ENCODE data around the gene UCP1. TPM values are rescaled to one million over a fixed set of nuclear protein-coding genes. Genes with fewer than 3 reads are reported as not detected.

Gene UCP1
- total and polyA plus RNA-seq, 2 experiments from 2014 or later: not detected

DNA sequence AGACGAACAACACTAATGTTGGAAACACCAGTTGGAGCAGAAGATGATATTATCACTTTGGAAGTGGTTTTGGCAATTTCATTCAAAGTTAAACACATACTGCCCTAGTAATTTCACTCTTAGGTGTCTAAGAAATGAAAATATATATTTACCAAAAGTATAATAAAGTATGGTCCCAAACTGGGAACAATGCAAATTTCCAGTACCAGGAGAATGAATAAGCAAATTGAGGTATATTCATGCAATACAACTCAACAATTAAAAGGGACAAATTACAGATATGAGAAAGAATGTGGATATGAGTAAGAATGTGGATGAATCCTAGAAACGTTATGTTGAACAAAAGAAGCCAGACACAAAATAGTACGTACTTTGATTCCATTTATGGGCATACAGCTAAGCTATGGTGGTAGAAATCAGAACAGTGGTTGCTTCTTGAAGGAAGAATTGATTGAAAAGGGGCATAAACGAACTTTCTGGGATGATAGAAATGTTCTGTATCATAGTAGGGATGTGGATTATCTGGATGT, 34.7 kb downstream of the UCP1 start:
- H3K79me2 ChIP-seq: no peaks in the 10 kb centered on the region
- H3K4me3 ChIP-seq: no peak overlapping the region
- TF ChIP-seq EZH2 (IDR thresholded peaks at IDR 0.05; ENCODE audit: borderline replicate concordance): no peak
- TF ChIP-seq, protein P1, sequence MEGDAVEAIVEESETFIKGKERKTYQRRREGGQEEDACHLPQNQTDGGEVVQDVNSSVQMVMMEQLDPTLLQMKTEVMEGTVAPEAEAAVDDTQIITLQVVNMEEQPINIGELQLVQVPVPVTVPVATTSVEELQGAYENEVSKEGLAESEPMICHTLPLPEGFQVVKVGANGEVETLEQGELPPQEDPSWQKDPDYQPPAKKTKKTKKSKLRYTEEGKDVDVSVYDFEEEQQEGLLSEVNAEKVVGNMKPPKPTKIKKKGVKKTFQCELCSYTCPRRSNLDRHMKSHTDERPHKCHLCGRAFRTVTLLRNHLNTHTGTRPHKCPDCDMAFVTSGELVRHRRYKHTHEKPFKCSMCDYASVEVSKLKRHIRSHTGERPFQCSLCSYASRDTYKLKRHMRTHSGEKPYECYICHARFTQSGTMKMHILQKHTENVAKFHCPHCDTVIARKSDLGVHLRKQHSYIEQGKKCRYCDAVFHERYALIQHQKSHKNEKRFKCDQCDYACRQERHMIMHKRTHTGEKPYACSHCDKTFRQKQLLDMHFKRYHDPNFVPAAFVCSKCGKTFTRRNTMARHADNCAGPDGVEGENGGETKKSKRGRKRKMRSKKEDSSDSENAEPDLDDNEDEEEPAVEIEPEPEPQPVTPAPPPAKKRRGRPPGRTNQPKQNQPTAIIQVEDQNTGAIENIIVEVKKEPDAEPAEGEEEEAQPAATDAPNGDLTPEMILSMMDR (IDR thresholded peaks at IDR 0.05; ENCODE audit: poor library complexity): no peak
- TF ChIP-seq EZH2phosphoT487 (IDR thresholded peaks at IDR 0.05; ENCODE audit: low read depth, severe bottlenecking, unreplicated experiment): no peak
- no peak overlapping the region for H3K4me2 ChIP-seq
- no peaks in the 10 kb centered on the region for H3K9me2 ChIP-seq (replicated peaks; ENCODE audit: insufficient read depth)
- WGBS (ENCODE audit: low lambda C conversion rate, missing lambda C conversion rate): 92% methylated on average over 4 of the region's 4 CpGs
- no peaks in the 10 kb centered on the region for H3K27me3 ChIP-seq
- H3K27ac ChIP-seq: no peak overlapping the region
- DNase-seq (ENCODE audit: low spot score): no peak
- H3K36me3 ChIP-seq (replicated peaks; ENCODE audit: insufficient read depth, low read depth): no peaks in the 10 kb centered on the region
- no peak overlapping the region for H2AFZ ChIP-seq
- H4K20me1 ChIP-seq (ENCODE audit: insufficient read depth, poor library complexity, severe bottlenecking): no peaks in the 10 kb centered on the region
- H3K9me3 ChIP-seq (ENCODE audit: low read depth): no peaks in the 10 kb centered on the region
- H3K4me1 ChIP-seq (ENCODE audit: insufficient read depth): no peaks in the 10 kb centered on the region

DNA sequence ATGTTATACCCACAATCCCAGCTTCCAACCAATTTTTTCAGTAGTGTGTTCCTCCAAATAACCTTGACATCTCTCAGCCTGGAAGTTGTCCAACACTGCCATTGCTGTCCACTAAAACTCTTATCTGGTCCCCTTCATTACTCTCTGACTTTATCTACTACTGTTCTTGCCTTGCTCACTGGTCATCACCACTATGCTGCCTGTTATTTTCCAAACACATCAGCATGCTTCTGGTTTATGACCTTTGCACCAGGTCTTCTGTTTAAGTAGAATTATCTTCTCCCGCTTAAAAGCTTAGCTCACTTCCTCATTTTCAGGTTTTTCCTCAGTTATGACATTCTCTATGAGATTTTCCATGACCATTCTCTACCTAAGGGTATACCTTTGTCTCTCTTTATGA, 39.3 kb downstream of the UCP1 start:
- H3K27me3 ChIP-seq: no peaks in the 10 kb centered on the region
- TF ChIP-seq EZH2 (IDR thresholded peaks at IDR 0.05; ENCODE audit: borderline replicate concordance) (no peak), EZH2phosphoT487 (IDR thresholded peaks at IDR 0.05; ENCODE audit: low read depth, severe bottlenecking, unreplicated experiment) (no peak)
- TF ChIP-seq, protein P1 (IDR thresholded peaks at IDR 0.05; ENCODE audit: poor library complexity): no peak
- H3K79me2 ChIP-seq: peaks cover 17% of the 10 kb centered on the region
- H3K4me2 ChIP-seq: no peak overlapping the region
- H3K27ac ChIP-seq: peak overlapping the region; percentile 50
- no peaks in the 10 kb centered on the region for H4K20me1 ChIP-seq (ENCODE audit: insufficient read depth, poor library complexity, severe bottlenecking)
- no peak overlapping the region for H2AFZ ChIP-seq
- peaks cover 5% of the 10 kb centered on the region for H3K4me1 ChIP-seq (ENCODE audit: insufficient read depth)
- no peaks in the 10 kb centered on the region for H3K9me2 ChIP-seq (replicated peaks; ENCODE audit: insufficient read depth)
- H3K36me3 ChIP-seq (replicated peaks; ENCODE audit: insufficient read depth, low read depth): no peaks in the 10 kb centered on the region
- WGBS (ENCODE audit: low lambda C conversion rate, missing lambda C conversion rate): 33% methylated on average over 1 of the region's 1 CpG
- no peak overlapping the region for H3K4me3 ChIP-seq
- peak; percentile 24 for DNase-seq (ENCODE audit: low spot score)
- H3K9me3 ChIP-seq (ENCODE audit: low read depth): no peaks in the 10 kb centered on the region

DNA sequence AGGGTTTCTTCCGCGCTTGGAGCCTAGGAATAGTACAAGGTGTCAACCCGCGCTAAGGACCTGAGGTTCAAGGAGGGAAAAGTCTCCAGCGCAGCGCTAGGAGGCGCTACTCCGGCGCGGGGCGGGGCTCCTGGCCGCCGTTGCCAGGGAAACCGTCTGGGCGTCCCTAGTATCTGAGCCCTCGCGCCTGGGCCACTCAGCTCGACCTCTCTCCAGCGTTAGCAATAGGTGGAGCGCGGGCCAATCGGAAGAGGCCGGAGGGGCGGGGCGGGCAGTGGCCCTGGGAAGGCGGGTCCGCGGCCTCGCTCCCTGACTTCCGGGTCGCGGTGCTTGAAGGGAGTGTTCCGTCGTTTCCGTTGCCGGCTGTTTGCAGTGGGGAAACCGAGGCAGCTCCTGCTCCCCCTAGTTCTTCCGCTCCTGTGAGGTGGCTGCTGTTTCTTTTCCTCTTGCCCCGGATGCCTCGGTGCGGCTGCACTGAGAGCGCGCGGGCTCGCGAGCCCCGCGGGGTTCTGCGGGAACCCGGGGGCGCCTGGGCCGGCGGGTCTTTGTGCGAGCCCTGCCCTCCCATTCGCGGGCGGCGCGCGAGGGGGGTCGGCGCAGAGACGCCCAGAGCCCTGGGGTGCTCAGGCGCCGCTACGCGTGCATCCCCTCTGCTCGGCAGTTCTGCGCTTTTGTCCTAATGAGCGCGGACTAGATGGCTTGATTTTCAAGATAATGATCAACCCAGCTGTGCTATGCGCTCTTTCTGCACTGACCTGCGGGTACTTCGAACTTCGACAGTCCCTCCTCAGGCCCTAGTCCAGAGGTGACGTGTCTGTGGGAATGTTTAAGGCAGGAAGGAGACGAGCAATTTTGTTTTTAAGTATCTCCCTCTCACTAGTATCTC, 44.7 kb downstream of the UCP1 start, which contains the start of gene ELMOD2:
ELMOD2 (plus strand) TSS at position 312 of the 886 bp plus-strand sequence. CDS start 1,261 bp downstream, outside the sequence.
- H3K9me3 ChIP-seq (ENCODE audit: low read depth): no peaks in the 10 kb centered on the region
- peaks cover 17% of the 10 kb centered on the region for H3K79me2 ChIP-seq
- DNase-seq (ENCODE audit: low spot score): peak; percentile 99
- 1% methylated on average over 70 of the region's 77 CpGs for WGBS (ENCODE audit: low lambda C conversion rate, missing lambda C conversion rate)
- peak within 1 kb of the TSS; percentile 34 for H3K4me3 ChIP-seq
- H3K4me1 ChIP-seq (ENCODE audit: insufficient read depth): peaks cover 5% of the 10 kb centered on the region
- H3K27me3 ChIP-seq: no peaks in the 10 kb centered on the region
- H3K4me2 ChIP-seq: peak within 1 kb of the TSS; percentile 75
- peak within 1 kb of the TSS; percentile 87 for H3K27ac ChIP-seq
- H3K9me2 ChIP-seq (replicated peaks; ENCODE audit: insufficient read depth): no peaks in the 10 kb centered on the region
- no peaks in the 10 kb centered on the region for H4K20me1 ChIP-seq (ENCODE audit: insufficient read depth, poor library complexity, severe bottlenecking)
- TF ChIP-seq, protein P1 (IDR thresholded peaks at IDR 0.05; ENCODE audit: poor library complexity): peak; percentile 95
- no peak for TF ChIP-seq EZH2 (IDR thresholded peaks at IDR 0.05; ENCODE audit: borderline replicate concordance)
- no peaks in the 10 kb centered on the region for H3K36me3 ChIP-seq (replicated peaks; ENCODE audit: insufficient read depth, low read depth)
- peak within 1 kb of the TSS; percentile 60 for H2AFZ ChIP-seq

Data from hepatocyte (in vitro differentiated cells).